Ovary (tissue), 3 donors: ENCODE data around the gene ANTXRL.

Experiments
- CTCF ChIP-seq, 3 donors: fragments of 450-650 bp in 2 of 3; fragments of 200-600 bp in 1 of 3; IDR thresholded peaks; one replicate each; pipeline versions ENCODE4 v1.5.1 to v1.8.0; 2016 to 2022; ENCODE audit warnings: antibody characterized with exemption in 3 of 3, mild to moderate bottlenecking in 1 of 3
- EP300 ChIP-seq: sonication (generic); formaldehyde crosslinking; IDR thresholded peaks from one replicate; pipeline ENCODE4 v1.6.1; 2017; ENCODE audit warnings: antibody characterized with exemption
- POLR2A ChIP-seq: fragments of 450-650 bp; IDR thresholded peaks from one replicate; pipeline ENCODE4 v1.6.1; 2017; ENCODE audit warnings: antibody characterized with exemption, mild to moderate bottlenecking, moderate library complexity
- donor health status: DM: no; HTN: no; CAD: no.

- no peak for TF ChIP-seq CTCF (IDR thresholded peaks at IDR 0.05)
- TF ChIP-seq POLR2A: no peak
- no peak for TF ChIP-seq EP300
Measured at GRCh38 chr10:46298477-46299285, 11.9 kb downstream of the ANTXRL start.
